Heart left ventricle (tissue), 13 donors: Measurements from ENCODE around the gene BICDL1.

Experiments used
- CTCF ChIP-seq, 12 donors: fragments of 200-600 bp; sonication (generic) in 4 of 12; IDR thresholded peaks; one replicate each; pipeline versions ENCODE4 v1.5.0 to v1.8.0; 2018 to 2022; ENCODE audit warnings: antibody characterized with exemption in 12 of 12, mild to moderate bottlenecking in 5 of 12
- POLR2A ChIP-seq, 2 donors: fragments of 450-650 bp; IDR thresholded peaks; one replicate each; pipeline ENCODE4 v1.6.1; 2017; ENCODE audit warnings: antibody characterized with exemption in 2 of 2, mild to moderate bottlenecking in 2 of 2, moderate library complexity in 2 of 2
- donor health status: ischemic (EF 13 %, LVEDD 7.1; RV severe dilation, severe dysfunction).
- donor health status: DM: no; HTN: yes; CAD: no.
- donor health status: DM: no; HTN: no; CAD: no.
- donor health status: ischemic (EF 25% LVEDD 6.9; RV normal size, moderate dysfunction).
- donor health status: ischemic (EF 25% LVEDD 5.7; RV mildly dilated, moderate dysfunction).
- donor health status: ischemic (EF 35%, LVEDD 5.7; RV mildly dilated, moderate dysfunction).
- donor health status: nonischemic (EF 11% LVEDD 7.7; RV severe dilation, severe dysfunction).
- donor health status: DM: yes; HTN: yes; CAD: no.
- donor health status: PGD.
- donor health status: ischemic (EF 29% LVEDD 5.4; RV normal size, mild dysfunction).
- donor health status: nonischemic (EF 23%, LVEDD 6.1; RV moderate dilation, normal function).

DNA sequence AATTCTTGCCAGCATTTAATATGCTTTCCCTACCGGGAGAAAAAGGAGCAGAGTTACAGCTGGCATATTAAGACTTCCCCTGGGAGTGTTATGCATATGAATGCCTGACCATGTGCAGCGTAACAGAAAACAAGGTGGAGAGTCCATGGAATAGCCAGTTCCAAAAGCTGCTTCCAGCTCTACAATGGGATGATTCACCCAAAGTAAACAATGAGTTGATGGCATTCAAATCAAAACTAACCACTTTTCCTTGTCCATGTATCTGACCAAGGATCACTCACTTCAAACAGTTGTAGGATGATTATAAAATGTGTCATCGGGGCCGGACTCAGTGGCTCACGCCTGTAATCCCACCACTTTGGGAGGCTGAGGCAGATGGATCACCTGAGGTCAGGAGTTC lies 48.1 kb upstream of the BICDL1 start:
- no peak for TF ChIP-seq CTCF (IDR thresholded peaks at IDR 0.05)
- no peak for TF ChIP-seq POLR2A (IDR thresholded peaks at IDR 0.05)
